CD8-positive, alpha-beta memory T cell (primary cell): Measurements from ENCODE around the gene ALOX5AP. TPM values are rescaled to one million over a fixed set of nuclear protein-coding genes. Genes with fewer than 3 reads are reported as not detected.
"Not testable (repeated sequence)": the region's sequence is repeated elsewhere in the genome, so short reads cannot be mapped to it uniquely, and the experiment has no call there.

Experiments
- CTCF ChIA-PET: fragments of 350-600 bp; sonication (Branson Sonifier 250); formaldehyde crosslinking; loops from one replicate; lab custom pipeline; 2021; ENCODE audit warnings: antibody characterized with exemption; lab: Charles Lee
- POLR2A ChIA-PET: fragments of 350-600 bp; sonication (Branson Sonifier 250); formaldehyde crosslinking; loops from one replicate; lab custom pipeline; 2021; ENCODE audit warnings: antibody characterized with exemption; lab: Charles Lee
- DNase-seq, 5 donors: peaks; one replicate each; pipeline versions ENCODE4 v3.0.0 to v3.0.0-alpha.2; 2020 to 2022; ENCODE audit warnings: mixed read lengths in 1 of 5
- H3K27ac ChIP-seq: one replicate; pipeline ENCODE4 v1.7.0; 2013; ENCODE audit warnings: low read depth, mild to moderate bottlenecking, low read length, moderate library complexity
- H3K27me3 ChIP-seq: 2 replicates; pipeline ENCODE4 v1.7.0; 2013; ENCODE audit warnings: low read length, mild to moderate bottlenecking; ENCODE audit not compliant: insufficient read depth, poor library complexity, severe bottlenecking
- H3K36me3 ChIP-seq: 2 replicates; pipeline ENCODE4 v1.7.0; 2013; ENCODE audit warnings: mild to moderate bottlenecking, low read length, moderate library complexity; ENCODE audit not compliant: insufficient read depth
- H3K4me1 ChIP-seq: 2 replicates; pipeline ENCODE4 v1.7.0; 2013; ENCODE audit warnings: mild to moderate bottlenecking, low read length, moderate library complexity; ENCODE audit not compliant: insufficient read depth
- H3K4me3 ChIP-seq: 2 replicates; pipeline ENCODE4 v1.7.0; 2013; ENCODE audit warnings: mild to moderate bottlenecking, low read length
- H3K9me3 ChIP-seq: 2 replicates; pipeline ENCODE4 v1.7.0; 2013; ENCODE audit warnings: mild to moderate bottlenecking, low read length
- H3K27ac Mint-ChIP-seq, 8 donors: one replicate each; pipeline ENCODE4 v1.8.0; 2020 to 2021; ENCODE audit warnings: mixed read lengths in 8 of 8, mild to moderate bottlenecking in 6 of 8, inconsistent platforms in 3 of 8, moderate library complexity in 3 of 8
- H3K27me3 Mint-ChIP-seq, 2 donors: one replicate each; pipeline ENCODE4 v1.8.0; 2020 to 2021; ENCODE audit warnings: mixed read lengths in 2 of 2, mild to moderate bottlenecking in 1 of 2, moderate library complexity in 1 of 2
- H3K36me3 Mint-ChIP-seq, 3 donors: one replicate each; pipeline ENCODE4 v1.8.0; 2020 to 2021; ENCODE audit warnings: mixed read lengths in 3 of 3, inconsistent platforms in 1 of 3, mild to moderate bottlenecking in 1 of 3
- H3K4me1 Mint-ChIP-seq, 3 donors: one replicate each; pipeline ENCODE4 v1.8.0; 2020 to 2021; ENCODE audit warnings: mixed read lengths in 3 of 3, inconsistent platforms in 1 of 3, mild to moderate bottlenecking in 1 of 3
- H3K4me3 Mint-ChIP-seq, 7 donors: one replicate each; pipeline ENCODE4 v1.8.0; 2020 to 2021; ENCODE audit warnings: mixed read lengths in 7 of 7, mild to moderate bottlenecking in 6 of 7, moderate library complexity in 4 of 7, inconsistent platforms in 2 of 7
- H3K9me3 Mint-ChIP-seq, 5 donors: one replicate each; pipeline ENCODE4 v1.8.0; 2020 to 2022; ENCODE audit warnings: mixed read lengths in 5 of 5, mild to moderate bottlenecking in 3 of 5, moderate library complexity in 2 of 5, inconsistent platforms in 1 of 5
- polyA plus RNA-seq: library from polyadenylated mRNA; unstranded; fragments of 300-500 nt; fragmentation: Illumina TruSeq; gene quantifications from one replicate; pipeline ENCODE4 v1.2.3, GENCODE V29; 2021
- total RNA-seq, 2 experiments: library from RNA; stranded (reverse); gene quantifications; one replicate each; pipeline ENCODE4 v1.2.3, GENCODE V29; 2021

ALOX5AP gene
- total and polyA plus RNA-seq, 3 experiments from 2014 or later, result 19.1 to 335 (median 21.7) TPM

DNA sequence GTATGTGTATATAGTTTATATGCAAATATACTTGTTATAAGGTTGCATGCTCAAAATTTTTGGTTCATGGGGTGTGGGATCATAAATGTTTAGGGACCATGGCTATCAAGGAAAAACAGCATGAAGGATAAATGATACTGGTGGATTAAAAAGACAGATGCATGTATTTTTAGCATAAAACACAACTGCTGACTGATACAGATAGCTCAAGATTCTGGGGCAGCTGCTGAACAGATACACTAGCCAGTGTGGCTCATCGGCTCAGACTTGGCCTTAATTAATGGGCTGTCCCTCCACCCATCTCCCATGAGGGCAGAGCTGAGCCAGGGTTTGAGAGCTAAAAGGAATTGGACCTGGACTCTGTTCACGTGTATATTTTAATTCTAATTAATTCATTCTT lies 11.4 kb downstream of the ALOX5AP start:
- Histone ChIP-seq H3K4me3 (no peak overlapping the region), H3K27ac (no peak overlapping the region), H3K27me3 (no peaks in the 10 kb centered on the region), H3K36me3 (peaks cover 23% of the 10 kb centered on the region), H3K9me3 (no peaks in the 10 kb centered on the region), H3K4me1 (peaks cover 46% of the 10 kb centered on the region)
- Mint-ChIP-seq H3K36me3 (peaks cover 28 to 74% (median 37%) of the 10 kb centered on the region in 3 donors), H3K27ac (peak overlapping the region in 3 of 8 donors; percentile 69 to 87 (median 73)), H3K9me3 (no peaks in the 10 kb centered on the region), H3K27me3 (no peaks in the 10 kb centered on the region), H3K4me3 (no peak overlapping the region), H3K4me1 (peaks cover 45 to 64% (median 59%) of the 10 kb centered on the region in 3 donors)
- no peak for DNase-seq
- ChIA-PET POLR2A (no interaction called here), CTCF (interaction anchor here (0.6 to 1.2 kb wide), 4 partner anchors 9 to 72 kb away, joined by 3 read pairs; no protein-coding TSS in a partner anchor)

GRCh38 chr13:30747845-30748244 lies 12.5 kb downstream of the ALOX5AP start:
- POLR2A ChIA-PET, H3K9me3 ChIP-seq, H3K4me3 ChIP-seq, H3K9me3 Mint-ChIP-seq, DNase-seq, H3K27me3 ChIP-seq, H3K27me3 Mint-ChIP-seq, H3K27ac ChIP-seq, H3K27ac Mint-ChIP-seq, H3K4me3 Mint-ChIP-seq: not testable (repeated sequence)
- CTCF ChIA-PET, result interaction anchor here (1.2 kb wide), 1 partner anchor 8 kb away, joined by 3 read pairs; no protein-coding TSS in a partner anchor
- H3K4me1 ChIP-seq, result peaks cover 36% of the 10 kb centered on the region
- peaks cover 30 to 79% (median 41%) of the 10 kb centered on the region in 3 donors for H3K36me3 Mint-ChIP-seq
- H3K4me1 Mint-ChIP-seq, result peaks cover 43 to 58% (median 57%) of the 10 kb centered on the region in 3 donors
- peaks cover 32% of the 10 kb centered on the region for H3K36me3 ChIP-seq

- H3K4me3 Mint-ChIP-seq, result no peak overlapping the region
- peaks cover 34 to 57% (median 48%) of the 10 kb centered on the region in 3 donors for H3K4me1 Mint-ChIP-seq
- no peaks in the 10 kb centered on the region for H3K9me3 ChIP-seq
- POLR2A ChIA-PET, result no interaction called here
- H3K36me3 Mint-ChIP-seq, result peaks cover 30 to 81% (median 34%) of the 10 kb centered on the region in 3 donors
- no peaks in the 10 kb centered on the region for H3K27me3 Mint-ChIP-seq
- no peak overlapping the region for H3K27ac ChIP-seq
- no peak overlapping the region for H3K4me3 ChIP-seq
- H3K9me3 Mint-ChIP-seq, result no peaks in the 10 kb centered on the region
- peak overlapping the region in 1 of 8 donors; percentile 66 for H3K27ac Mint-ChIP-seq
- DNase-seq, result no peak
- CTCF ChIA-PET, result no interaction called here
- peaks cover 38% of the 10 kb centered on the region for H3K36me3 ChIP-seq
- H3K4me1 ChIP-seq, result peaks cover 27% of the 10 kb centered on the region
- H3K27me3 ChIP-seq, result no peaks in the 10 kb centered on the region
These were observed 13.4 kb downstream of the ALOX5AP start for GRCh38 chr13:30748717-30749116.

DNA sequence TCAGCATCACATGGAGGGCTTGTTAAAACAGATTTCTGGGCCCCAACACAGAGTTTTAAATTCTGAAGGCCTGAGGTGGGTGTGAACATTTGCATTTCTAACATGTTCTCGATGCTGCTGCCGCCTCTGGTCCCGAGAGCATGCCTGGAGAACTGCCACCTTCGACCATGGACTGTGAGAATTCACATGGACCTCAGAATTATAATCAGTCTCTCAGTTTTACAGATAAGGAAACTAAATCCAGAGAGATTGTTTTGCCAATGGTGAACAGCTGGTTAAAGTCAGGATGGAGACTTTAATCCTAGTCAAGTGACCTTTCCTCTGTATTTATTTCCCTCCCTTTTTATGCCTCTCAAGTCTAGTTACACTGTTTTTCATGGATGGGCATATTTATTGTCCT lies 14.7 kb downstream of the ALOX5AP start:
- Mint-ChIP-seq H3K36me3 (peaks cover 26 to 75% (median 28%) of the 10 kb centered on the region in 3 donors), H3K4me3 (no peak overlapping the region), H3K27ac (peak overlapping the region in 4 of 8 donors; percentile 45 to 77 (median 66)), H3K9me3 (no peaks in the 10 kb centered on the region), H3K27me3 (no peaks in the 10 kb centered on the region), H3K4me1 (peaks cover 21 to 44% (median 35%) of the 10 kb centered on the region in 3 donors)
- Histone ChIP-seq H3K27ac (no peak overlapping the region), H3K4me1 (peaks cover 16% of the 10 kb centered on the region), H3K36me3 (peaks cover 34% of the 10 kb centered on the region), H3K4me3 (no peak overlapping the region), H3K27me3 (no peaks in the 10 kb centered on the region), H3K9me3 (no peaks in the 10 kb centered on the region)
- POLR2A ChIA-PET, result no interaction called here
- CTCF ChIA-PET, result no interaction called here
- DNase-seq, result no peak

DNA sequence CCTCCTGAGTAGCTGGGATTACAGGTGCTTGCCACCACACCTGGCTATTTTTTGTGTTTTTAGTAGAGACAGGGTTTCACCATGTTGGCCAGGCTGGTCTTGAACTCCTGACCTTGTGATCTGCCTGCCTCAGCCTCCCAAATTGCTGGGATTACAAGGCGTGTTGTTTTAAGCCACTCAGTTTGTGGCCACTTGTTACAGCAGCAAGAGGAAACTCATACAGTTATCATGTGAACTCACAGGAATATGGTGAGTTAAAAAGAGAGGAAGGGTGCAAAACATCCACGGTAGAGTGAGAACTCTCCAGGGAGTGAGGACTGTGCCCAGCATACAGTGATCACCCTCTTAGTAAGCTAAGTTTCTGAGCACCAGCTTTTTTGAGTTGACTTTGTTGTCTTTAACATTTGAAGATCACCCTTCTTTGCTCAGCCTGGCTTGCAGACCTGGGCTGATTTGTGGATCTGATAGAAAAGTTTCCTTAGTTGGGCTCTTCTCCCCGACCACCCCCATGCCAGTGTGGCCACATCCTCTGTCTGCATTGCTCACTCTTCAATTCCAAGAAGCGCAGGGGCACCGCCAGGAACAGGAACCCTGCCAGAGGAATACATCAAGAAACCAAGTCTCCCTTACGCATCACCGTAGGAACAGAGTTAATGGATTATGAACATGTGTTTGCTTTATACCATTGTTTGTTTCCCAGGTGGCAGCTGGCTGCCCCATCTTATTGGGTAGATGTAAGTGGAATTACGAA lies 16.0 kb downstream of the ALOX5AP start:
- DNase-seq, result no peak
- POLR2A ChIA-PET, result no interaction called here

DNA sequence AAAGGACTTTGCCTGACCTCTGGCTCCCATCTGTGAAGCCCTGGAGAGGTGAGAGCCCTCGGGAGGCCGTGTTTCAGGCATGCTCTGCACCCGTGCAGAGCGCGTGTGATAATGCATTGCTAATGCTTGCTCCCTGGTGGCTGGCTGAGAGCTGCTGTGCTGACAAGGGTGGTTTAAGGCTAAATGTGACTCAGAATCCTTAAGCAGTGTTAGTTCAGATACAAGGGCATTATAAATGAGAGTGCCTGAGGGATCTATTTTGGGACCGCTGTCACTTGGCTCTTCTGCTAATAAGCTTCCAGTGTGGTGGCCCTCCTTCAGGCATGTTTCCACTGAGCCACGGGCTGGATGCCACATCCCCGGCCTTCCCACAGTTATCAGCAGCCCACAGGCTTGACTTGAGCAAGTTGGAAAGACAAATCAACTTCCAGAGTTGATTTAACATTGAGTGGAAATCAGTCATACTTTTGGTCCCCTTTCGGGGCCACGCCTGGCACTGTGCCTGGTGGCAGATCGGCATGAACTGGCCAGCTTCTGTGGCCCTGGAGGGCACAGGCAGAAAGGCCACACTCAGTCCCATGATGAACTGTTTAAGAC lies 17.0 kb downstream of the ALOX5AP start:
- H3K27ac ChIP-seq, result no peak overlapping the region
- POLR2A ChIA-PET, result no interaction called here
- H3K36me3 ChIP-seq, result peaks cover 27% of the 10 kb centered on the region
- H3K9me3 Mint-ChIP-seq, result no peaks in the 10 kb centered on the region
- no peaks in the 10 kb centered on the region for H3K4me1 ChIP-seq
- H3K27ac Mint-ChIP-seq, result peak overlapping the region in 4 of 8 donors; percentile 17 to 66 (median 30)
- H3K36me3 Mint-ChIP-seq, result peaks cover 14 to 72% (median 22%) of the 10 kb centered on the region in 3 donors
- CTCF ChIA-PET, result no interaction called here
- H3K27me3 Mint-ChIP-seq, result no peaks in the 10 kb centered on the region
- DNase-seq, result no peak
- H3K9me3 ChIP-seq, result no peaks in the 10 kb centered on the region
- no peak overlapping the region for H3K4me3 ChIP-seq
- peaks cover 5 to 26% (median 16%) of the 10 kb centered on the region in 3 donors for H3K4me1 Mint-ChIP-seq
- no peaks in the 10 kb centered on the region for H3K27me3 ChIP-seq
- no peak overlapping the region for H3K4me3 Mint-ChIP-seq

More for the DNA sequence above, 16.0 kb downstream of the ALOX5AP start:
- Histone ChIP-seq H3K9me3 (no peaks in the 10 kb centered on the region), H3K4me1 (peaks cover 2% of the 10 kb centered on the region), H3K36me3 (peaks cover 27% of the 10 kb centered on the region), H3K27ac (no peak overlapping the region), H3K4me3 (no peak overlapping the region), H3K27me3 (no peaks in the 10 kb centered on the region)
- H3K4me1 Mint-ChIP-seq, result peaks cover 8 to 31% (median 22%) of the 10 kb centered on the region in 3 donors
- CTCF ChIA-PET, result interaction anchor here (1.4 kb wide), 1 partner anchor 12 kb away, joined by 3 read pairs; no protein-coding TSS in a partner anchor
- no peaks in the 10 kb centered on the region for H3K27me3 Mint-ChIP-seq
- H3K27ac Mint-ChIP-seq, result peak overlapping the region in 5 of 8 donors; percentile 23 to 66 (median 33)
- no peaks in the 10 kb centered on the region for H3K9me3 Mint-ChIP-seq
- no peak overlapping the region for H3K4me3 Mint-ChIP-seq
- peaks cover 15 to 73% (median 24%) of the 10 kb centered on the region in 3 donors for H3K36me3 Mint-ChIP-seq

- peak overlapping the region in 4 of 8 donors; percentile 4 to 78 (median 52) for H3K27ac Mint-ChIP-seq
- ChIA-PET POLR2A (no interaction called here), CTCF (interaction anchor here (0.7 to 0.9 kb wide), 3 partner anchors 9 to 50 kb away, joined by 3 read pairs; no protein-coding TSS in a partner anchor)
- Histone ChIP-seq H3K27ac (no peak overlapping the region), H3K4me3 (no peak overlapping the region), H3K4me1 (no peaks in the 10 kb centered on the region), H3K27me3 (no peaks in the 10 kb centered on the region), H3K9me3 (no peaks in the 10 kb centered on the region), H3K36me3 (peaks cover 29% of the 10 kb centered on the region)
- no peak overlapping the region for H3K4me3 Mint-ChIP-seq
- no peaks in the 10 kb centered on the region for H3K27me3 Mint-ChIP-seq
- H3K36me3 Mint-ChIP-seq, result peaks cover 17 to 78% (median 23%) of the 10 kb centered on the region in 3 donors
- H3K9me3 Mint-ChIP-seq, result no peaks in the 10 kb centered on the region
- no peak for DNase-seq
- H3K4me1 Mint-ChIP-seq, result peaks cover 5 to 26% (median 16%) of the 10 kb centered on the region in 3 donors
These were observed 17.8 kb downstream of the ALOX5AP start for GRCh38 chr13:30753030-30753616.
